HCT116 (cell line): ENCODE measurements around the gene SPINK13. TPM values are rescaled to one million over a fixed set of nuclear protein-coding genes. Genes with fewer than 3 reads are reported as not detected.

Experiments
- ATAC-seq: fragments of 200-7000 bp; cut with Tn5 transposase; 2 replicates; pipeline ENCODE4 v1.9.1; 2020; ENCODE audit warnings: mild to moderate bottlenecking, moderate library complexity
- BruUV-seq: library from RNA; stranded (reverse); fragments of 400-500 nt; replicated peaks from 2 replicates; lab custom pipeline; 2021; lab: Mats Ljungman, UMichigan
- CTCF ChIA-PET: fragments of 300-600 bp; sonication (Branson Sonifier 250); formaldehyde crosslinking; loops from one replicate; lab custom pipeline; 2021; ENCODE audit warnings: antibody characterized with exemption; lab: Charles Lee
- POLR2A ChIA-PET: fragments of 300-600, 350-600 bp; sonication (Branson Sonifier 250); formaldehyde crosslinking; loops from one replicate; lab custom pipeline; 2021; ENCODE audit warnings: antibody characterized with exemption; lab: Charles Lee
- RAD21 ChIA-PET, 2 experiments: fragments of 300-600 bp; sonication (Branson Sonifier 250); formaldehyde crosslinking; loops; one replicate each; lab custom pipeline; 2023; ENCODE audit warnings: low total read pairs in 2 of 2; ENCODE audit not compliant: uncharacterized antibody in 2 of 2, unreplicated experiment in 2 of 2, low non-redundant PET in 1 of 2; lab: Charles Lee
- DNase-seq: peaks from one replicate; pipeline ENCODE4 v3.0.0-alpha.2; 2010; ENCODE audit warnings: low read depth, low spot score
- H2AFZ ChIP-seq: fragments of 200-600 bp; shearing (Covaris generic), sonication (generic); 2 replicates; pipeline ENCODE4 v1.6.1; 2017; ENCODE audit warnings: low read depth, mixed run types, mixed read lengths, antibody characterized with exemption, low read length; ENCODE audit not compliant: poor library complexity, severe bottlenecking
- H3K27ac ChIP-seq: 2 replicates; pipeline ENCODE4 v1.5.1; 2012; ENCODE audit warnings: low read depth, low read length
- H3K27me3 ChIP-seq: fragments of 200-600 bp; sonication (generic); 2 replicates; pipeline ENCODE4 v1.6.1; 2016; ENCODE audit warnings: mixed run types, low read length, mixed read lengths; ENCODE audit not compliant: insufficient read depth
- H3K36me3 ChIP-seq, 2 experiments: fragments of 200-500 bp in 1 of 2; fragments of 200-600 bp in 1 of 2; sonication (Bioruptor generic) in 1 of 2; sonication (generic) in 1 of 2; 2 replicates each; pipeline versions ENCODE4 v1.5.1 to v1.6.1; 2014 to 2016; ENCODE audit warnings: low read length in 2 of 2, inconsistent platforms in 1 of 2, mixed read lengths in 1 of 2, mixed run types in 1 of 2; ENCODE audit not compliant: insufficient read depth in 2 of 2, control insufficient read depth in 1 of 2
- H3K4me1 ChIP-seq, 2 experiments: fragments of 200-600 bp in 1 of 2; sonication (generic) in 1 of 2; 2 replicates each; pipeline versions ENCODE4 v1.5.1 to v1.6.1; 2012 to 2017; ENCODE audit warnings: low read length in 2 of 2, inconsistent platforms in 1 of 2, mild to moderate bottlenecking in 1 of 2, mixed read lengths in 1 of 2, mixed run types in 1 of 2, moderate library complexity in 1 of 2; ENCODE audit not compliant: insufficient read depth in 2 of 2, control insufficient read depth in 1 of 2
- H3K4me2 ChIP-seq: fragments of 200-600 bp; sonication (generic); 2 replicates; pipeline ENCODE4 v1.6.1; 2017; ENCODE audit warnings: mixed run types, low read length, mixed read lengths
- H3K4me3 ChIP-seq, 2 experiments: fragments of 200-600 bp in 1 of 2; sonication (generic) in 1 of 2; replicated peaks in 1 of 2; 2 replicates each; pipeline ENCODE4 v1.5.1; 2011 to 2016; ENCODE audit warnings: low read length in 2 of 2, control low read depth in 1 of 2, low read depth in 1 of 2, mild to moderate bottlenecking in 1 of 2, mixed read lengths in 1 of 2, mixed run types in 1 of 2
- H3K79me2 ChIP-seq: fragments of 200-600 bp; sonication (generic); 2 replicates; pipeline ENCODE4 v1.6.1; 2017; ENCODE audit warnings: mild to moderate bottlenecking, mixed run types, low read length, moderate library complexity, mixed read lengths; ENCODE audit not compliant: insufficient read depth
- H3K9ac ChIP-seq: fragments of 200-600 bp; sonication (generic); 2 replicates; pipeline ENCODE4 v1.6.1; 2016; ENCODE audit warnings: low read length, mixed read lengths
- H3K9me2 ChIP-seq: fragments of 200-600 bp; sonication (generic), shearing (Covaris generic); 2 replicates; pipeline ENCODE4 v1.6.1; 2017; ENCODE audit warnings: mixed run types, mild to moderate bottlenecking, moderate library complexity; ENCODE audit not compliant: insufficient read depth
- H3K9me3 ChIP-seq, 2 experiments: fragments of 200-500 bp in 1 of 2; fragments of 200-600 bp in 1 of 2; sonication (Bioruptor generic) in 1 of 2; sonication (generic) in 1 of 2; 2 replicates each; pipeline ENCODE4 v1.6.1; 2014 to 2017; ENCODE audit warnings: low read length in 2 of 2, mixed read lengths in 2 of 2, inconsistent platforms in 1 of 2, low read depth in 1 of 2, mild to moderate bottlenecking in 1 of 2, mixed run types in 1 of 2, moderate library complexity in 1 of 2; ENCODE audit not compliant: control insufficient read depth in 1 of 2, insufficient read depth in 1 of 2
- H4K20me1 ChIP-seq: fragments of 200-600 bp; sonication (generic), shearing (Covaris generic); 2 replicates; pipeline ENCODE4 v1.6.1; 2017; ENCODE audit warnings: mixed run types, mild to moderate bottlenecking, moderate library complexity; ENCODE audit not compliant: insufficient read depth
- CBX3 ChIP-seq: IDR thresholded peaks from 2 replicates; pipeline ENCODE4 v1.6.1; 2012; ENCODE audit warnings: low read depth
- ELF1 ChIP-seq: IDR thresholded peaks from 2 replicates; pipeline ENCODE4 v1.6.1; 2012; ENCODE audit warnings: low read depth, borderline replicate concordance
- POLR2A ChIP-seq: IDR thresholded peaks from 2 replicates; pipeline ENCODE4 v1.7.0; 2011; ENCODE audit warnings: borderline replicate concordance; ENCODE audit not compliant: insufficient read depth, insufficient read length; ENCODE audit errors: extremely low read depth
- POLR2AphosphoS5 ChIP-seq: IDR thresholded peaks from 2 replicates; pipeline ENCODE4 v1.6.1; 2011; ENCODE audit warnings: mild to moderate bottlenecking, low read depth, low read length, moderate library complexity
- SP1 ChIP-seq: IDR thresholded peaks from 2 replicates; pipeline ENCODE4 v1.6.1; 2012; ENCODE audit warnings: low read depth
- TCF7L2 ChIP-seq: IDR thresholded peaks from 2 replicates; pipeline ENCODE4 v1.7.0; 2011; ENCODE audit warnings: borderline replicate concordance, inconsistent platforms; ENCODE audit not compliant: insufficient read depth, insufficient read length; ENCODE audit errors: extremely low read depth
- YY1 ChIP-seq: IDR thresholded peaks from 2 replicates; pipeline ENCODE4 v1.6.1; 2011; ENCODE audit warnings: low read length, low read depth, moderate library complexity, mild to moderate bottlenecking; ENCODE audit not compliant: insufficient replicate concordance; ENCODE audit errors: extremely low read depth
- intact Hi-C: fragments of 100-400 bp; cut with micrococcal nuclease; formaldehyde crosslinking; loops from 2 replicates; pipeline ENCODE4 v1.10.0; 2022
- total RNA-seq: library from RNA; stranded (reverse); gene quantifications from one replicate; pipeline ENCODE4 v1.2.1, GENCODE V29; 2021; ENCODE audit not compliant: unreplicated experiment

Gene SPINK13
- total RNA-seq, 1 experiment from 2014 or later = not detected

DNA sequence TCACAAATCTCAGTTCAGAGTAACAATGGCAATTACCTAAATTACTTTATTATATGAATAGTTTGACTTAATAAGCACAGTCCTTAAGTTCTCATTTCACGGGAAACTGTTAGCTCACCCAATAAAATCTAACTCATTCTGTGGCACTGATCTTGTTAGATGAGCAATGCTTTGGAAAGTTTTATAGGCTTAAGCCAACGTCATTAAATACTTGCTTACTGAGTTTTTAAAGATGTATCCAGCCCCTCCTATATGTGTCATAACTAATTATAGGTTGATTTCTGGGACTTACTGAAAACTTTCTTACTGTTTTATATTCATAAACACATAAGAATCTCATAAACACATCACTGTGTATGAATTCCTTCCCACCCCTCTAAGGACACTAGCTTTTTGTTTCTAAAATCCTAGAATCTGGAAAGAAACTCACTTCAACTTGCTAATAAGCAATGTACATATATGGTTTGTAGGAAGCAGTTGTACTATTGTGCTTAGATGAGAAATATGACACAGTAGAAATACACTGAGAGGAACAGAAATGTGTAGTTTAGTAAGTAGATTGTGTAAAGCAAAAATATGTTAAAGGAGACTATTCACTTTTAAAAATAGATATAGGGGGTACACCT is 44.4 kb upstream of the SPINK13 start:
- H3K27ac ChIP-seq = no peak overlapping the region
- H3K4me2 ChIP-seq = no peak overlapping the region
- no peak for TF ChIP-seq CBX3

DNA sequence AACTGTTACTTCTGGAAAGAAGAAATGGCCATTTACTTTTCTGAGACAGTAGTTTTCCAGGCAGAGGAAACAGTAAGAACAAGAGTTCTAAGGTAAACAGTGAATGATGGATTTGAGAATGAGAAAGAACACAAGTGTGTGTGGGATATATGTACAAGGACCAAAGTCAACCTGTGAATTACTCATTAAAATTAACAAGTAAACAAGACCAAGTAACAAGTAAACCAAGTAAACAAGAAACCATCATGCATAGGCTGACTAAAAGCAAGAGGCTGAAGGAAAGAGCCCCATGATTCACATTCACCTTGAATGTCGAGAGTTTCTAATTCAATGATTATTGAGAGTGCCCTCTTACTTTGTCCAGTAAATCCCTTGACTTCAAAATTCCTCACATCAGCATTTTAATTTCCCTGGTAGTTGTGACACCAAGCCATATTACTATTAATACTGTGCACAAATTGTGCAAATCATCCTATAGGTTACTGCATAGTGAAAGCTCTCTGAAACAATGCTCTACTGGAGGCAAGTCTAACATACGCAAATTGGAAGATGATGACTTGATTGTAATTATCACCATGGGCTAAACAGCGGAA is 40.1 kb upstream of the SPINK13 start:
- Histone ChIP-seq H3K36me3 (no peaks in the 10 kb centered on the region), H3K27me3 (no peaks in the 10 kb centered on the region), H3K4me1 (no peaks in the 10 kb centered on the region), H2AFZ (no peak overlapping the region), H3K9me3 (no peaks in the 10 kb centered on the region), H3K9me2 (no peaks in the 10 kb centered on the region), H3K79me2 (no peaks in the 10 kb centered on the region)
- BruUV-seq = no TSS peak
- POLR2A ChIA-PET = no interaction called here
- intact Hi-C loops = no loop called here
- no peak for TF ChIP-seq POLR2A
- TF ChIP-seq YY1 = no peak
- no peak for TF ChIP-seq POLR2AphosphoS5
- no peak for TF ChIP-seq TCF7L2
- TF ChIP-seq ELF1 = no peak
- TF ChIP-seq SP1 = no peak
- TF ChIP-seq, all 23 proteins: peak for 0
- DNase-seq (no peak), ATAC-seq (no peak)
- Histone ChIP-seq H3K9ac (no peak overlapping the region), H3K27ac (no peak overlapping the region), H3K4me2 (no peak overlapping the region), H4K20me1 (no peaks in the 10 kb centered on the region), H3K4me3 (no peak overlapping the region)
- CTCF ChIA-PET = no interaction called here
- RAD21 ChIA-PET = no interaction called here

More for the DNA sequence above, 44.4 kb upstream of the SPINK13 start:
- Histone ChIP-seq H2AFZ (no peak overlapping the region), H3K4me3 (no peak overlapping the region), H4K20me1 (no peaks in the 10 kb centered on the region), H3K9ac (no peak overlapping the region), H3K36me3 (no peaks in the 10 kb centered on the region), H3K9me2 (no peaks in the 10 kb centered on the region), H3K4me1 (no peaks in the 10 kb centered on the region), H3K27me3 (peaks cover 9% of the 10 kb centered on the region), H3K79me2 (no peaks in the 10 kb centered on the region), H3K9me3 (no peaks in the 10 kb centered on the region)
- ChIA-PET POLR2A (no interaction called here), RAD21 (no interaction called here), CTCF (no interaction called here)
- BruUV-seq = no TSS peak
- intact Hi-C loops = no loop called here
- DNase-seq = no peak
- no peak for ATAC-seq
